GM23338 (cell line): ENCODE measurements around the gene SSR4. TPM values are rescaled to one million over a fixed set of nuclear protein-coding genes. Genes with fewer than 3 reads are reported as not detected.

Source experiments
- ATAC-seq: fragments of 200-7000 bp; cut with Tn5 transposase; 3 replicates; pipeline ENCODE4 v1.9.1; 2020
- DNase-seq: peaks from one replicate; pipeline ENCODE4 v3.0.0-alpha.2; 2015; ENCODE audit warnings: low spot score
- H2AFZ ChIP-seq: fragments of 200-600 bp; sonication (generic); 2 replicates; pipeline ENCODE4 v1.8.0; 2016; ENCODE audit warnings: antibody characterized with exemption, mild to moderate bottlenecking, moderate library complexity
- H3F3A ChIP-seq: fragments of 200-600 bp; sonication (generic); replicated peaks from 2 replicates; pipeline ENCODE4 v1.8.0; 2017; ENCODE audit warnings: antibody characterized with exemption, mixed run types, low read depth
- H3K27ac ChIP-seq: fragments of 200-600 bp; sonication (generic); 2 replicates; pipeline ENCODE4 v1.6.1; 2016; ENCODE audit warnings: low read depth
- H3K27me3 ChIP-seq: fragments of 200-600 bp; sonication (generic); 2 replicates; pipeline ENCODE4 v1.8.0; 2016; ENCODE audit warnings: mild to moderate bottlenecking, mixed run types, moderate library complexity; ENCODE audit not compliant: insufficient read depth
- H3K36me3 ChIP-seq: fragments of 200-600 bp; sonication (generic); 2 replicates; pipeline ENCODE4 v1.8.0; 2016; ENCODE audit warnings: mild to moderate bottlenecking; ENCODE audit not compliant: insufficient read depth
- H3K4me1 ChIP-seq: fragments of 200-600 bp; sonication (generic); 2 replicates; pipeline ENCODE4 v1.8.0; 2016; ENCODE audit warnings: mild to moderate bottlenecking, moderate library complexity; ENCODE audit not compliant: insufficient read depth
- H3K4me2 ChIP-seq: fragments of 200-600 bp; sonication (generic); 2 replicates; pipeline ENCODE4 v1.7.1; 2017; ENCODE audit warnings: mixed run types
- H3K4me3 ChIP-seq: fragments of 200-600 bp; sonication (generic); 2 replicates; pipeline ENCODE4 v1.6.1; 2016; ENCODE audit warnings: mixed run types
- H3K79me2 ChIP-seq: fragments of 200-600 bp; sonication (generic); replicated peaks from 2 replicates; pipeline ENCODE4 v1.8.0; 2017; ENCODE audit warnings: mild to moderate bottlenecking; ENCODE audit not compliant: insufficient read depth
- H3K9me2 ChIP-seq: fragments of 200-600 bp; sonication (generic); 2 replicates; pipeline ENCODE4 v1.8.0; 2017; ENCODE audit not compliant: insufficient read depth
- H4K20me1 ChIP-seq: fragments of 200-600 bp; sonication (generic); replicated peaks from 2 replicates; pipeline ENCODE4 v1.8.0; 2017; ENCODE audit warnings: mild to moderate bottlenecking; ENCODE audit not compliant: insufficient read depth
- H3K27ac Mint-ChIP-seq: 2 replicates; pipeline ENCODE4 v1.8.0; 2020; ENCODE audit warnings: inconsistent platforms, mild to moderate bottlenecking, moderate library complexity, mixed read lengths
- H3K27me3 Mint-ChIP-seq: 3 replicates; pipeline ENCODE4 v1.8.0; 2022; ENCODE audit warnings: low read depth, mild to moderate bottlenecking, moderate library complexity, mixed read lengths, inconsistent platforms; ENCODE audit not compliant: insufficient read depth, poor library complexity
- H3K36me3 Mint-ChIP-seq: 3 replicates; pipeline ENCODE4 v1.8.0; 2021; ENCODE audit warnings: low read depth, mild to moderate bottlenecking, inconsistent platforms, moderate library complexity, mixed read lengths
- H3K4me1 Mint-ChIP-seq: 3 replicates; pipeline ENCODE4 v1.8.0; 2020; ENCODE audit warnings: mild to moderate bottlenecking, inconsistent platforms, mixed read lengths
- H3K4me3 Mint-ChIP-seq: 3 replicates; pipeline ENCODE4 v1.8.0; 2021; ENCODE audit warnings: moderate library complexity, mild to moderate bottlenecking, inconsistent platforms, mixed read lengths
- H3K9me3 Mint-ChIP-seq: 3 replicates; pipeline ENCODE4 v1.8.0; 2020; ENCODE audit warnings: moderate library complexity, mild to moderate bottlenecking, inconsistent platforms, mixed read lengths
- CREB1 ChIP-seq: fragments of 250-450 bp; sonication (Bioruptor Pico); IDR thresholded peaks from 2 replicates; pipeline ENCODE4 v1.5.0; 2020; ENCODE audit warnings: low read depth, mild to moderate bottlenecking, moderate library complexity
- EZH2 ChIP-seq: fragments of 200-600 bp; sonication (generic); IDR thresholded peaks from one replicate; pipeline ENCODE4 v1.8.0; 2017; ENCODE audit warnings: antibody characterized with exemption, mild to moderate bottlenecking, low read depth; ENCODE audit not compliant: unreplicated experiment
- JUNB ChIP-seq: IDR thresholded peaks from one replicate; pipeline ENCODE4 v1.6.1; 2016; ENCODE audit warnings: antibody characterized with exemption; ENCODE audit not compliant: unreplicated experiment
- NANOG ChIP-seq: IDR thresholded peaks from 2 replicates; pipeline ENCODE4 v1.6.1; 2016; ENCODE audit warnings: antibody characterized with exemption, borderline replicate concordance
- POLR2AphosphoS5 ChIP-seq: IDR thresholded peaks from 2 replicates; pipeline ENCODE4 v1.6.1; 2016; ENCODE audit warnings: antibody characterized with exemption, low read depth
- STAT1 ChIP-seq: IDR thresholded peaks from one replicate; pipeline ENCODE4 v1.6.1; 2016; ENCODE audit warnings: antibody characterized with exemption; ENCODE audit not compliant: unreplicated experiment
- ZNF114 ChIP-seq: fragments of 250-450 bp; sonication (Bioruptor Pico); IDR thresholded peaks from 2 replicates; pipeline ENCODE4 v1.5.0; 2020; ENCODE audit warnings: mild to moderate bottlenecking, moderate library complexity
- ZNF331 ChIP-seq: fragments of 250-450 bp; sonication (Bioruptor Pico); IDR thresholded peaks from 2 replicates; pipeline ENCODE4 v1.5.0; 2020; ENCODE audit warnings: low read depth, mild to moderate bottlenecking, moderate library complexity
- polyA plus RNA-seq: library from polyadenylated mRNA; unstranded; fragments of >200 nt; fragmentation: Nextera tagmentation; extraction: Ambion mirVana; gene quantifications from 2 replicates; pipeline ENCODE4 v1.2.1, GENCODE V29; 2016
- total RNA-seq: library from RNA; depleted of rRNA; stranded (reverse); fragments of >200 nt; shearing (Covaris generic); gene quantifications from 2 replicates; pipeline ENCODE4 v1.2.3, GENCODE V29; 2014
- TF ChIP-seq, protein P1 (sequence below), 2 experiments: fragments of 200-600 bp in 1 of 2; sonication (generic) in 1 of 2; conservative IDR thresholded peaks; 2 replicates each; pipeline versions ENCODE4 v1.5.1 to v1.6.1; 2016 to 2017; ENCODE audit warnings: antibody characterized with exemption in 2 of 2, low read depth in 2 of 2, mild to moderate bottlenecking in 2 of 2, moderate library complexity in 1 of 2
- TF ChIP-seq, protein P2 (sequence below): IDR thresholded peaks from one replicate; pipeline ENCODE4 v1.6.1; 2018; ENCODE audit warnings: antibody characterized with exemption; ENCODE audit not compliant: unreplicated experiment
- TF ChIP-seq, protein P3 (sequence below): fragments of 250-450 bp; sonication (Bioruptor Pico); IDR thresholded peaks from 2 replicates; pipeline ENCODE4 v1.5.0; 2020; ENCODE audit warnings: mild to moderate bottlenecking, moderate library complexity

The SSR4 gene
- total and polyA plus RNA-seq, 2 experiments from 2014 or later = 107 to 352 TPM

DNA sequence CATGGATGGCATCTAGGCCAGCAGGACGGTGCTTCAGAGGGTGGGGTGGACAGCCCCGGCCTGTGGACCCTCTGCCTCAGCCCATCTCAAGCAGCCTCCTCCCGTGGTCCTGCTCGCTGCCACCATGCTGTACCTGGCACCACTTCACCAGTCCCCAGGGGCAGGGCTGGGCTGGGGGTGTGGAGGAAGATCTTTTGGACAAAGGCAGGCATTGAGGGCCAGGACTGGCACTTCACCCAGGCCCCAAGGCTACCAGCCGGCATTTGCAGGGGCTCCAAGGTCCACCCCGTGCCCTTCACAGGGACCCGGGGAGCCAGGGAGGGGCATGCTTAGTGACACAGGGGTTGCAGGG lies 29.7 kb upstream of the SSR4 start (continued):
- TF ChIP-seq, protein P1, sequence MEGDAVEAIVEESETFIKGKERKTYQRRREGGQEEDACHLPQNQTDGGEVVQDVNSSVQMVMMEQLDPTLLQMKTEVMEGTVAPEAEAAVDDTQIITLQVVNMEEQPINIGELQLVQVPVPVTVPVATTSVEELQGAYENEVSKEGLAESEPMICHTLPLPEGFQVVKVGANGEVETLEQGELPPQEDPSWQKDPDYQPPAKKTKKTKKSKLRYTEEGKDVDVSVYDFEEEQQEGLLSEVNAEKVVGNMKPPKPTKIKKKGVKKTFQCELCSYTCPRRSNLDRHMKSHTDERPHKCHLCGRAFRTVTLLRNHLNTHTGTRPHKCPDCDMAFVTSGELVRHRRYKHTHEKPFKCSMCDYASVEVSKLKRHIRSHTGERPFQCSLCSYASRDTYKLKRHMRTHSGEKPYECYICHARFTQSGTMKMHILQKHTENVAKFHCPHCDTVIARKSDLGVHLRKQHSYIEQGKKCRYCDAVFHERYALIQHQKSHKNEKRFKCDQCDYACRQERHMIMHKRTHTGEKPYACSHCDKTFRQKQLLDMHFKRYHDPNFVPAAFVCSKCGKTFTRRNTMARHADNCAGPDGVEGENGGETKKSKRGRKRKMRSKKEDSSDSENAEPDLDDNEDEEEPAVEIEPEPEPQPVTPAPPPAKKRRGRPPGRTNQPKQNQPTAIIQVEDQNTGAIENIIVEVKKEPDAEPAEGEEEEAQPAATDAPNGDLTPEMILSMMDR (conservative IDR thresholded peaks at IDR 0.05; ENCODE audit: low read depth in 2 of 2) = no peak
- TF ChIP-seq NANOG = no peak
- no peak for TF ChIP-seq POLR2AphosphoS5
- no peak for TF ChIP-seq STAT1
- TF ChIP-seq CREB1 (CRISPR knock-in tag) = no peak
- TF ChIP-seq ZNF114 (CRISPR knock-in tag) = no peak
- TF ChIP-seq, protein P2, sequence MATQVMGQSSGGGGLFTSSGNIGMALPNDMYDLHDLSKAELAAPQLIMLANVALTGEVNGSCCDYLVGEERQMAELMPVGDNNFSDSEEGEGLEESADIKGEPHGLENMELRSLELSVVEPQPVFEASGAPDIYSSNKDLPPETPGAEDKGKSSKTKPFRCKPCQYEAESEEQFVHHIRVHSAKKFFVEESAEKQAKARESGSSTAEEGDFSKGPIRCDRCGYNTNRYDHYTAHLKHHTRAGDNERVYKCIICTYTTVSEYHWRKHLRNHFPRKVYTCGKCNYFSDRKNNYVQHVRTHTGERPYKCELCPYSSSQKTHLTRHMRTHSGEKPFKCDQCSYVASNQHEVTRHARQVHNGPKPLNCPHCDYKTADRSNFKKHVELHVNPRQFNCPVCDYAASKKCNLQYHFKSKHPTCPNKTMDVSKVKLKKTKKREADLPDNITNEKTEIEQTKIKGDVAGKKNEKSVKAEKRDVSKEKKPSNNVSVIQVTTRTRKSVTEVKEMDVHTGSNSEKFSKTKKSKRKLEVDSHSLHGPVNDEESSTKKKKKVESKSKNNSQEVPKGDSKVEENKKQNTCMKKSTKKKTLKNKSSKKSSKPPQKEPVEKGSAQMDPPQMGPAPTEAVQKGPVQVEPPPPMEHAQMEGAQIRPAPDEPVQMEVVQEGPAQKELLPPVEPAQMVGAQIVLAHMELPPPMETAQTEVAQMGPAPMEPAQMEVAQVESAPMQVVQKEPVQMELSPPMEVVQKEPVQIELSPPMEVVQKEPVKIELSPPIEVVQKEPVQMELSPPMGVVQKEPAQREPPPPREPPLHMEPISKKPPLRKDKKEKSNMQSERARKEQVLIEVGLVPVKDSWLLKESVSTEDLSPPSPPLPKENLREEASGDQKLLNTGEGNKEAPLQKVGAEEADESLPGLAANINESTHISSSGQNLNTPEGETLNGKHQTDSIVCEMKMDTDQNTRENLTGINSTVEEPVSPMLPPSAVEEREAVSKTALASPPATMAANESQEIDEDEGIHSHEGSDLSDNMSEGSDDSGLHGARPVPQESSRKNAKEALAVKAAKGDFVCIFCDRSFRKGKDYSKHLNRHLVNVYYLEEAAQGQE = no peak
- TF ChIP-seq EZH2 = no peak

DNA sequence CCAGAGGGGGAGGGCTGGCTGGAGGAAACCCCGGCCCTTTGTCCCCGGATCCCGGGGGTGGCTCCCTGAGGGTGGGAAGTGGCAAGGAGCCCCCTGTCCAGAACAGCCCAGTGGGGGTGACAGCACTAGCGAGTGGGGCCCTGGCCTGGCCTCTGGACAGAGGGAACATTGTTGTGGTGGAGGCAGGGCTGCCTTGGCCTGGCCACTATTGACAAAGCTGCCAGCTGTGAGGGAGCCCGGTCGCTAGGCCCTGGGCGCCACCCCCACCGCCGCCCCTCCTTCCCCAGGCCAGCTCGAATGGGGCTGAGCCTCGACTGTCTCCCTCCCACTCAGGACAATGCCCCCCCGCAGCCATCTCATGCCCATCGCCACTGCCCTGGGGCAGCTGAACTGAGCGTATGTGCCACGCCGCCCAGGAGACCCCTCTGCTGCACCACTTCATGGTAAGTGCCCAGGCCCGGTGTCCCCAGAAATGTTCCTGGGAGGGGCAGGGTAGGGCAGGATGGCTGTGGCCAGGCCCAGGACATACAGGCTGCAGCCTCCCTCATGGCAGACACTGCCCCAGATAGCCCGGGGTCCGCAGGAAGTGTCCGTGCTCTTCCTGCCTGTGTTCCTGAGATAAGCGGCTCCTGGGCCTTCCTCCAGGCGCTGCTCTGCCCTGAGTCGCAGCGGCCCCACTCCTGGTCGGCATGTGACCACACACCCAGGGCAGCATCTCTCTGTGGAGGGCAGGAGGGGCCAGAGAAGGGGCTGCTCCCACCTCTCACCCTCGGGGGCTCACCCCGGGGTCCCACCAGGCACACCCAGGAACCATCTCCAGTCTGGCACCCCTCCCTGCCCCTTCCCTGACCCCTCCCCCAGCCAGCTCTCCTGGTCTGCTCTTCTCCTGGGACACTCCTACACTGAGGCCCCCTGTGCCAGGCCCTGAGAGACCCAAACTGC lies 29.1 kb upstream of the SSR4 start:
- DNase-seq (no peak), ATAC-seq (no peak)
- no peaks in the 10 kb centered on the region for H3K4me1 ChIP-seq
- H3K9me2 ChIP-seq = no peaks in the 10 kb centered on the region
- H3K27ac ChIP-seq = no peak overlapping the region
- no peak overlapping the region for H2AFZ ChIP-seq
- H3K27me3 ChIP-seq = no peaks in the 10 kb centered on the region
- H3K4me3 ChIP-seq = no peak overlapping the region
- Mint-ChIP-seq H3K4me3 (no peak overlapping the region), H3K36me3 (no peaks in the 10 kb centered on the region), H3K27ac (no peak overlapping the region), H3K4me1 (peaks cover 5% of the 10 kb centered on the region; the same call in 2 of the 3 replicates), H3K27me3 (peaks cover 6% of the 10 kb centered on the region), H3K9me3 (no peaks in the 10 kb centered on the region)
- H3K36me3 ChIP-seq = no peaks in the 10 kb centered on the region
- no peaks in the 10 kb centered on the region for H3F3A ChIP-seq
- no peaks in the 10 kb centered on the region for H4K20me1 ChIP-seq
- no peak overlapping the region for H3K4me2 ChIP-seq
- H3K79me2 ChIP-seq = no peaks in the 10 kb centered on the region
- TF ChIP-seq, protein P3, sequence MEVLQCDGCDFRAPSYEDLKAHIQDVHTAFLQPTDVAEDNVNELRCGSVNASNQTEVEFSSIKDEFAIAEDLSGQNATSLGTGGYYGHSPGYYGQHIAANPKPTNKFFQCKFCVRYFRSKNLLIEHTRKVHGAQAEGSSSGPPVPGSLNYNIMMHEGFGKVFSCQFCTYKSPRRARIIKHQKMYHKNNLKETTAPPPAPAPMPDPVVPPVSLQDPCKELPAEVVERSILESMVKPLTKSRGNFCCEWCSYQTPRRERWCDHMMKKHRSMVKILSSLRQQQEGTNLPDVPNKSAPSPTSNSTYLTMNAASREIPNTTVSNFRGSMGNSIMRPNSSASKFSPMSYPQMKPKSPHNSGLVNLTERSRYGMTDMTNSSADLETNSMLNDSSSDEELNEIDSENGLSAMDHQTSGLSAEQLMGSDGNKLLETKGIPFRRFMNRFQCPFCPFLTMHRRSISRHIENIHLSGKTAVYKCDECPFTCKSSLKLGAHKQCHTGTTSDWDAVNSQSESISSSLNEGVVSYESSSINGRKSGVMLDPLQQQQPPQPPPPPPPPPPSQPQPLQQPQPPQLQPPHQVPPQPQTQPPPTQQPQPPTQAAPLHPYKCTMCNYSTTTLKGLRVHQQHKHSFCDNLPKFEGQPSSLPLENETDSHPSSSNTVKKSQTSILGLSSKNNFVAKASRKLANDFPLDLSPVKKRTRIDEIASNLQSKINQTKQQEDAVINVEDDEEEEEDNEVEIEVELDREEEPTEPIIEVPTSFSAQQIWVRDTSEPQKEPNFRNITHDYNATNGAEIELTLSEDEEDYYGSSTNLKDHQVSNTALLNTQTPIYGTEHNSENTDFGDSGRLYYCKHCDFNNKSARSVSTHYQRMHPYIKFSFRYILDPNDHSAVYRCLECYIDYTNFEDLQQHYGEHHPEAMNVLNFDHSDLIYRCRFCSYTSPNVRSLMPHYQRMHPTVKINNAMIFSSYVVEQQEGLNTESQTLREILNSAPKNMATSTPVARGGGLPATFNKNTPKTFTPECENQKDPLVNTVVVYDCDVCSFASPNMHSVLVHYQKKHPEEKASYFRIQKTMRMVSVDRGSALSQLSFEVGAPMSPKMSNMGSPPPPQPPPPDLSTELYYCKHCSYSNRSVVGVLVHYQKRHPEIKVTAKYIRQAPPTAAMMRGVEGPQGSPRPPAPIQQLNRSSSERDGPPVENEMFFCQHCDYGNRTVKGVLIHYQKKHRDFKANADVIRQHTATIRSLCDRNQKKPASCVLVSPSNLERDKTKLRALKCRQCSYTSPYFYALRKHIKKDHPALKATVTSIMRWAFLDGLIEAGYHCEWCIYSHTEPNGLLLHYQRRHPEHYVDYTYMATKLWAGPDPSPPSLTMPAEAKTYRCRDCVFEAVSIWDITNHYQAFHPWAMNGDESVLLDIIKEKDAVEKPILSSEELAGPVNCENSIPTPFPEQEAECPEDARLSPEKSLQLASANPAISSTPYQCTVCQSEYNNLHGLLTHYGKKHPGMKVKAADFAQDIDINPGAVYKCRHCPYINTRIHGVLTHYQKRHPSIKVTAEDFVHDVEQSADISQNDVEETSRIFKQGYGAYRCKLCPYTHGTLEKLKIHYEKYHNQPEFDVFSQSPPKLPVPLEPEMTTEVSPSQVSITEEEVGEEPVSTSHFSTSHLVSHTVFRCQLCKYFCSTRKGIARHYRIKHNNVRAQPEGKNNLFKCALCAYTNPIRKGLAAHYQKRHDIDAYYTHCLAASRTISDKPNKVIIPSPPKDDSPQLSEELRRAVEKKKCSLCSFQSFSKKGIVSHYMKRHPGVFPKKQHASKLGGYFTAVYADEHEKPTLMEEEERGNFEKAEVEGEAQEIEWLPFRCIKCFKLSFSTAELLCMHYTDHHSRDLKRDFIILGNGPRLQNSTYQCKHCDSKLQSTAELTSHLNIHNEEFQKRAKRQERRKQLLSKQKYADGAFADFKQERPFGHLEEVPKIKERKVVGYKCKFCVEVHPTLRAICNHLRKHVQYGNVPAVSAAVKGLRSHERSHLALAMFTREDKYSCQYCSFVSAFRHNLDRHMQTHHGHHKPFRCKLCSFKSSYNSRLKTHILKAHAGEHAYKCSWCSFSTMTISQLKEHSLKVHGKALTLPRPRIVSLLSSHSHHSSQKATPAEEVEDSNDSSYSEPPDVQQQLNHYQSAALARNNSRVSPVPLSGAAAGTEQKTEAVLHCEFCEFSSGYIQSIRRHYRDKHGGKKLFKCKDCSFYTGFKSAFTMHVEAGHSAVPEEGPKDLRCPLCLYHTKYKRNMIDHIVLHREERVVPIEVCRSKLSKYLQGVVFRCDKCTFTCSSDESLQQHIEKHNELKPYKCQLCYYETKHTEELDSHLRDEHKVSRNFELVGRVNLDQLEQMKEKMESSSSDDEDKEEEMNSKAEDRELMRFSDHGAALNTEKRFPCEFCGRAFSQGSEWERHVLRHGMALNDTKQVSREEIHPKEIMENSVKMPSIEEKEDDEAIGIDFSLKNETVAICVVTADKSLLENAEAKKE (CRISPR knock-in tag) = no peak
- no peak for TF ChIP-seq ZNF114 (CRISPR knock-in tag)
- TF ChIP-seq JUNB = no peak
- TF ChIP-seq NANOG = no peak
- TF ChIP-seq EZH2 = no peak
- no peak for TF ChIP-seq STAT1
- TF ChIP-seq ZNF331 (CRISPR knock-in tag) = no peak
